Cardiac septum (tissue), 1 donor: Measurements from ENCODE around the gene NEMP2. TPM values are rescaled to one million over a fixed set of nuclear protein-coding genes. Genes with fewer than 3 reads are reported as not detected.
"Not testable (repeated sequence)": the region's sequence is repeated elsewhere in the genome, so short reads cannot be mapped to it uniquely, and the experiment has no call there.

Experiments used
- DNase-seq: peaks from one replicate; pipeline ENCODE4 v3.0.0-alpha.2; 2020; ENCODE audit warnings: low spot score
- intact Hi-C: fragments of 100-400 bp; cut with DNase I; formaldehyde crosslinking; loops from one replicate; pipeline ENCODE4 v1.14.0; 2022
- total RNA-seq: library from RNA; stranded (reverse); fragmentation: NEBNext Ultra II Directional; extraction: Animal tissue kit (Norgen Biotek cat#: 25700); gene quantifications from one replicate; pipeline ENCODE4 v1.2.1, GENCODE V29; 2021
- donor health status: DM: no; HTN: no; CAD: no.

Gene NEMP2
- total RNA-seq, 1 donor from 2014 or later: 3.6 TPM

DNA sequence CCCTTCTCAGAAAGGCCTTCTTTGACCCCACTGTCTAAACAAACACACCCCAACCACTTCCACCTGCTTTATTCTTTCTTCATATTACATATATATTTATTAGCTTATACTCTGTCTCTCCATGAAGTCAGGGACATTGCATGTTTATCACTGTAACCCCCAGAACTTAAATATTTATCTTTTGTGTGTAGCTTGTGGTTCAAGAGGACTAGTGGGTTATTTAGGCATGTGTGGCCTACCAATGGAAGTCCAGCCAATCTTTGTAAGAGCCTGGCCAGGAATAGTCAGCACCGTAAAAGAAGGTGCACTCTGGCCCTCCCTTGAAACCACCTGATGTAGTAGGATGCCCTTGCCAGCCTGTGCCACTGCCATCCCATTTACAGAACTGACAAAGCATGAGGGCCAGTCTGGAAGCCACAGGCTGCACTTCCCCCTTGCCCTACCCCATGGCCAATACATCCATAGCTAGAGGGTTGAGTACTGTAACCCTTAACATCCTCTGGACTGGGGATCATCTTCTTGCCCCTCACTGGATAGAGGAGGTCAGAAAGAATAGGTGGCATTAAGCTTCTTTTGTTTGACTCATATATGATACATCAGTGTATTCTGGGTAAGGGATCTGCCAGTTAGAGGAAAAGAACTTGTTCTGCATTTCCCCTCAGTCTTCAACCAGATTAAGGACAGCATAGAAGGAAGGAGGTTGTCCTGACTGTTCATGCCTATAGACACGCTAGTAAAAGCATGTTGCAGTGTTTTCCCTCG lies 4.9 kb downstream of the NEMP2 start:
- intact Hi-C loops: loop anchor here (5.0 to 10.0 kb wide), 2 partner anchors 53 to 495 kb away; no protein-coding TSS in a partner anchor

GRCh38 chr2:190528521-190529001 lies 6.0 kb downstream of the NEMP2 start:
- intact Hi-C loops: no loop called here

More for the DNA sequence above, 4.9 kb downstream of the NEMP2 start:
- no peak for DNase-seq

GRCh38 chr2:190527918-190528317 lies 6.6 kb downstream of the NEMP2 start:
- DNase-seq: no peak
- intact Hi-C loops: no loop called here

More at GRCh38 chr2:190528521-190529001, 6.0 kb downstream of the NEMP2 start:
- no peak for DNase-seq

DNA sequence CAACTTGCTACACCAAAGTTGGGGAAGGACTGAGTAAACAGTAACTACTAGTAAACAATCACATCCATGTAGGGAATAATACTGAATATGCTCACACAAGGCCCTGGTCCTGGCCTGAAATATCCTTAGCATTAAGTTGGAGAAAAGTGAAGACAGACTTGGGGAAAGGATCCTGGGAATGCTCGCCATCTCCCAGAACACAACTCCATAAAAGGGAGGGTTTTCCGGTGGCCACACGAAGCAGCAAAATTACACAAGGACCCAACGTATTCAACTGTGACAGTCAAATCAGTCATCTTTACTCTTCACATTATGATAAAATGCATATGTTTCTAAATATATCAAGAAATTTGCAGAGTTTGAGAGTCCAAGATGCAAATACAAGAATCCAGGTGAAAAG lies 7.3 kb downstream of the NEMP2 start:
- intact Hi-C loops: no loop called here
- no peak for DNase-seq

- DNase-seq: no peak
- intact Hi-C loops: no loop called here
Observed at GRCh38 chr2:190526105-190526750, 8.3 kb downstream of the NEMP2 start.

DNA sequence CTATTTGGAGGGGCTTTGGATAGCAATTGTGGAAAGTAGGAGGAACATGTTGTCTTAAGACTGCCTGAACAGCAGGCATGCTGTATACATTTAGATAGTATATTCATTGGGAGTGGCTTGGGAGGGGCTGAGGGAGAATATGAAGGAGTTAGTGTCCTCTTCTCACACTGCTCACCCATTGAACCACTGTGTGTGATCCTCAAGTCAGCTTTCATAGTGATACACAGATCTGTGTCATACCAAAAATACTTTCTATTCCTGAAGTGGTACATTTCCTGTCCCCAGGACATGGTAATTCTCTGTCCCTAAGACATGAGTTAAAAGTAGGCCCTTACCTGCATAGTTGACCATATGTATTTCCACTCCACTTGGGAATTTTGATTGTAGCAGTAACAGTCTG lies 9.6 kb downstream of the NEMP2 start:
- DNase-seq: no peak
- intact Hi-C loops: no loop called here

GRCh38 chr2:190519975-190520767 lies 14.4 kb downstream of the NEMP2 start:
- intact Hi-C loops: loop anchor here (10.0 kb wide), 1 partner anchor 435 kb away; no protein-coding TSS in a partner anchor
- no peak for DNase-seq

- no peak for DNase-seq
- intact Hi-C loops: loop anchor here (10.0 kb wide), 1 partner anchor 433 kb away; no protein-coding TSS in a partner anchor
Observed at GRCh38 chr2:190517468-190517867, 17.1 kb downstream of the NEMP2 start.

DNA sequence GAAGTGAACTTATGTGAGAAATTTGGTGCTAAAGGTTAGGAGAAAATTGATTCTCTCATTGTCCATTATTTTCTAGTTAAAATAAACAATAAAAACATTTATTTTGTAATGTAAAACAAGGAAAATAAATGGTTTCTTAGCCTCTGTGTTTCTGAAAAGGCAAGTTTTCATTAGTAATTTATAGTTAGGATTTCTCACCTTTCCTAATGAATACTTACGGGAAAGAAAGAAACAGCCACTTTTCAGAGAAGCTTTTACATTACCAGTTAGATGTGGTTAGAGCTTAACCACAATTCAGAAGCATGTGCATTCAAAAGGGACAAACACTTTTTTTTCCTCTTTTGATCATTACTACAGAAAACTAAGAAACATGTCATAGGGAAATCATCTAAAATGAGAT lies 18.8 kb downstream of the NEMP2 start:
- DNase-seq: no peak
- intact Hi-C loops: loop anchor here (10.0 kb wide), 1 partner anchor 431 kb away; no protein-coding TSS in a partner anchor

DNA sequence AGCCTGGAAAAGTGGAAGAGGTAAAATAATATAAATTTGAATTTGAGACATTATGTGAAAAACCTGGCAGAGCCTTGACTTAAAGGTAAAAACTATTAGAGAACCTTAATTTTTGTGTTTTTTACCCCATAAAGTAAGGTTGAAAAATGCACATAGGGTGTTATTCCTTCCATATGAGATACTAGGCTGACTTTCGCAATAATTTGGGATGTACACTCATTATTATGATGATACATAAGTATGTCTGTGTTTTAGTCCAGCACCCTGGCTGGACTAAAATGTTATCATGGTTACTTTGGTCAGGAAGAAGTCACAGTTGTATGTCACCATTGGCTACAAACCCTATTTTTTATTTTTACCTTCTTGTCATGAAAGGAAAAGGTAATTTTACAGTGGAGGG lies 19.8 kb downstream of the NEMP2 start:
- intact Hi-C loops: loop anchor here (10.0 kb wide), 1 partner anchor 430 kb away; no protein-coding TSS in a partner anchor
- no peak for DNase-seq

- intact Hi-C loops: loop anchor here (10.0 kb wide), 1 partner anchor 429 kb away; no protein-coding TSS in a partner anchor
- no peak for DNase-seq
Observed at GRCh38 chr2:190513877-190514276, 20.6 kb downstream of the NEMP2 start.

- no peak for DNase-seq
- intact Hi-C loops: loop anchor here (10.0 kb wide), 1 partner anchor 428 kb away; no protein-coding TSS in a partner anchor
Observed at GRCh38 chr2:190512539-190513095, 21.9 kb downstream of the NEMP2 start.

- intact Hi-C loops: loop anchor here (2.0 to 10.0 kb wide), 2 partner anchors 128 to 426 kb away; no protein-coding TSS in a partner anchor
- DNase-seq: no peak
Observed at GRCh38 chr2:190511104-190511503, 23.4 kb downstream of the NEMP2 start.

DNA sequence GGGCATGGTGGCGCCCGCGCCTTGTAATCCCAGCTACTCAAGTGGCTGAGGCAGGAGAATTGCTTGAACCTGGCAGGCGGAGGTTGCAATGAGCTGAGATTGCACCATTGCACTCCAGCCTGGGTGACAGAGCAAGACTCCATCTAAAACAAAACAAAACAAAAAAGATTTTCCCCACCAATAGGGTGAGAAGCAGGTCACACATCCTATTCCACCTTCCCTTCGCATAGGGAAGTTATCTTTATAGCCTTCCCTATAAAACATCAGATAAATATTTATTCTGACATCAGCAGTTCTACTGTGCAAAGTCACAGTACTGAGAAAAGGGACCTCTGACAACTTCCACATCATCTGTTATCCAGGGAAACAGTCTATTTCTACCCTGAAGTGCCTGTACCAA lies 24.6 kb downstream of the NEMP2 start:
- intact Hi-C loops: loop anchor here (2.0 to 10.0 kb wide), 2 partner anchors 127 to 425 kb away; no protein-coding TSS in a partner anchor
- DNase-seq: not testable (repeated sequence)

DNA sequence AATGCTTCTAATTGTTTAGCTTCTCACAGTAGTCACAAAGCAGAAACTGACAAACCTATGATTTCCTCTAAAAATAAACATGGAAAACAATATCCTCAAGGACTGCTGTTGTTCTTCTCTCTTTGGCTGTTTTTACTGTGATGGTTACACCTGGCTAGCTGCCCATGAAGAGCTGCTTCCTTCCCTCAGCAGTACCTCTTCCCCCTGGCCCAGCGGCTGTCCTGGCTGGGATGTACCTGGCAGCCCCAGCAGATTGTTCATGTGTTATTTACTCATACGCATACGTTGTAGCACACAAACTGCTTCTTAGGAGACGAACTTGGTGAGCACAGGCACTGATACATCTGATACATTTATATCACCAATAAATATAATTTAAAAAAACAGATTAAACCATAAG lies 27.4 kb downstream of the NEMP2 start:
- intact Hi-C loops: no loop called here
- DNase-seq: no peak

- no peak for DNase-seq
- intact Hi-C loops: no loop called here
Observed at GRCh38 chr2:190506666-190507065, 27.9 kb downstream of the NEMP2 start.

GRCh38 chr2:190505696-190506095 lies 28.8 kb downstream of the NEMP2 start:
- no peak for DNase-seq
- intact Hi-C loops: no loop called here

DNA sequence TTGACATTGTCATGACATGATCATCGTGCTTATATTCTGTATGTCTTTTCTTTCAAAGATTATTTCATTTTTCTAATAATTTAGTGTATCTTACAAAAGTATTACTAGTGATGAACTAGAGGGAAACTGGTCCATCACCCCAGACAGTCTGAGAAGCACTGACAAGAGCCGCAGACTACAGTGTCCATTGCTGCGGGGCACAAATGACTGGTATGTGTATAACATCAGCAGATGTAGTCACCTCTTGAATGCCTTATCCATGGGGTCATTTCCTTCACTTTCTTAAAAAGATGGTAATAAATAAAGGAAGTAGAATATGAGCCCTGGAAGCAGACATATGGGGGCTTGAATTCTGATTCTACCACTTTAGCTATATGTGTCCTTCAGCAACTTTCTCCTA lies 29.6 kb downstream of the NEMP2 start:
- intact Hi-C loops: no loop called here
- no peak for DNase-seq

- DNase-seq: no peak
- intact Hi-C loops: no loop called here
Observed at GRCh38 chr2:190503088-190503487, 31.4 kb downstream of the NEMP2 start.
